ENCODE results near the gene NUPR2.
"Not testable (repeated sequence)": the region's sequence is repeated elsewhere in the genome, so short reads cannot be mapped to it uniquely, and the experiment has no call there.

Gene NUPR2

DNA sequence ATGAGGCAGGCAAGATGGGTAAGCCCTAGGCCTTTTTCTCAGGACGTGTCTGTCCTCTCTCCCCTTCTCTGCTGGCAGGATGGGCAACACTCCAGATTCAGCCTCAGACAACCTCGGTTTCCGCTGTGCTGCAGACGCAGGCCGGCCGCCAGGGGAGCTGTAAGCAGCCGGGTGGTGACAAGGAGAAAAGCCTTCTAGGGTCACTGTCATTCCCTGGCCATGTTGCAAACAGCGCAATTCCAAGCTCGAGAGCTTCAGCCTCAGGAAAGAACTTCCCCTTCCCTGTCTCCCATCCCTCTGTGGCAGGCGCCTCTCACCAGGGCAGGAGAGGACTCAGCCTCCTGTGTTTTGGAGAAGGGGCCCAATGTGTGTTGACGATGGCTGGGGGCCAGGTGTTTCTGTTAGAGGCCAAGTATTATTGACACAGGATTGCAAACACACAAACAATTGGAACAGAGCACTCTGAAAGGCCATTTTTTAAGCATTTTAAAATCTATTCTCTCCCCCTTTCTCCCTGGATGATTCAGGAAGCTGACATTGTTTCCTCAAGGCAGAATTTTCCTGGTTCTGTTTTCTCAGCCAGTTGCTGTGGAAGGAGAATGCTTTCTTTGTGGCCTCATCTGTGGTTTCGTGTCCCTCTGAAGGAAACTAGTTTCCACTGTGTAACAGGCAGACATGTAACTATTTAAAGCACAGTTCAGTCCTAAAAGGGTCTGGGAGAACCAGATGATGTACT is 36.6 kb downstream of the NUPR2 start:
- TF ChIP-seq CTCF (IDR thresholded peaks at IDR 0.05; ENCODE audit: extremely low read depth, missing control alignments) = no peak
- DNase-seq (ENCODE audit: low spot score) = no peak

DNA sequence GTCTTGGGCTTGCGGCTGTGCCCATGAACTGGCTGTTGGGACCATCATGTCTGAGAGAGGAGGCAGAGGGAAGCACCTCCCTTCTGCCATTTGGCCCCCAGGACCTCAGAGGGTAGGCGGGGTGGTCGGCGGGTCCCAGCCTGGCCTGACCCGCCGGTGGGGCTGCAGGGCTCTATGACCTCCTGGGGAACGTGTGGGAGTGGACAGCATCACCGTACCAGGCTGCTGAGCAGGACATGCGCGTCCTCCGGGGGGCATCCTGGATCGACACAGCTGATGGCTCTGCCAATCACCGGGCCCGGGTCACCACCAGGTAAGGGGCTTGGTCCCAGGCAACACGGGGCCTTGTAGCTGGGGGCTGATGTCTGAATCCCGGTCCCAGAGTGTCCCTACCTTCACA is 38.0 kb downstream of the NUPR2 start:
- TF ChIP-seq CTCF (IDR thresholded peaks at IDR 0.05; ENCODE audit: extremely low read depth, missing control alignments) = no peak

GRCh38 chr7:56077681-56078080 is 38.5 kb downstream of the NUPR2 start:
- no peak for TF ChIP-seq CTCF (IDR thresholded peaks at IDR 0.05; ENCODE audit: extremely low read depth, missing control alignments)
- no peak for DNase-seq (ENCODE audit: low spot score)

More for the DNA sequence above, 38.0 kb downstream of the NUPR2 start:
- DNase-seq (ENCODE audit: low spot score) = no peak

GRCh38 chr7:56074371-56074791 is 41.8 kb downstream of the NUPR2 start:
- peak; percentile 80 for DNase-seq (ENCODE audit: low spot score)
- TF ChIP-seq CTCF (IDR thresholded peaks at IDR 0.05; ENCODE audit: extremely low read depth, missing control alignments) = peak; percentile 80

DNA sequence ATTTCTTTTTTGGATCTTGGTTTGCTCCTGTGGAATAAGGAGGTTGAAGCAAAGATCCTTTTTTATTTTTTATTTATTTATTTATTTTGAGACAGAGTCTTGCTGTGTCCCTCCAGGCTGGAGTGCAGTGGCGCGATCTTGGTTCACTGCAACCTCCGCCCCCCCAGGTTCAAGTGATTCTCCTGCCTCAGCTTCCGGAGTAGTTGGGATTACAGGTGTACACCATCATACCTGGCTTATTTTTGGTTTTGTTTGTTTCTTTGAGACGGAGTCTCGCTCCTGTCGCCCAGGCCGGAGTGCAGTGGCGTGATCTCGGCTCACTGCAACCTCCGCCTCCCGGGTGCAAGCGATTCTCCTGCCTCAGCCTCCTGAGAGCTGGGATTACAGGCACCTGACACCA is 49.8 kb downstream of the NUPR2 start:
- not testable (repeated sequence) for DNase-seq (ENCODE audit: low spot score)

Measured in GM20000 (cell line).